H1 (cell line): ENCODE results near the gene BRIP1. TPM values are rescaled to one million over a fixed set of nuclear protein-coding genes. Genes with fewer than 3 reads are reported as not detected.

Experiments used
- BACH1 ChIP-seq: IDR thresholded peaks from 2 replicates; pipeline ENCODE4 v1.6.1; 2012; ENCODE audit warnings: low read length, improper control_type of control experiment
- CHD7 ChIP-seq: fragments of 300-600 bp; sonication (generic); IDR thresholded peaks from 2 replicates; pipeline ENCODE4 v1.7.1; 2012; ENCODE audit warnings: low read length, moderate library complexity, mild to moderate bottlenecking, inconsistent platforms; ENCODE audit not compliant: insufficient replicate concordance
- NANOG ChIP-seq: IDR thresholded peaks from 2 replicates; pipeline ENCODE4 v1.6.1; 2011; ENCODE audit warnings: low read length, low read depth, mild to moderate bottlenecking, inconsistent platforms; ENCODE audit not compliant: insufficient read depth, poor library complexity, severe bottlenecking
- NRF1 ChIP-seq: IDR thresholded peaks from 2 replicates; pipeline ENCODE4 v1.6.1; 2011; ENCODE audit warnings: mild to moderate bottlenecking, low read depth, low read length, improper control_type of control experiment
- RAD21 ChIP-seq, 2 experiments: IDR thresholded peaks in 1 of 2; conservative IDR thresholded peaks in 1 of 2; 2 replicates each; pipeline ENCODE4 v1.6.1; 2011; ENCODE audit warnings: low read depth in 2 of 2, low read length in 2 of 2, improper control_type of control experiment in 1 of 2, inconsistent platforms in 1 of 2, mild to moderate bottlenecking in 1 of 2, moderate library complexity in 1 of 2
- RNF2 ChIP-seq: fragments of 200-900, 300-1000 bp; sonication (generic); IDR thresholded peaks from 2 replicates; pipeline ENCODE4 v1.7.1; 2016; ENCODE audit warnings: borderline replicate concordance, low read depth, mild to moderate bottlenecking, antibody characterized with exemption, low read length; ENCODE audit not compliant: poor library complexity, severe bottlenecking; ENCODE audit errors: missing control alignments
- SIRT6 ChIP-seq: IDR thresholded peaks from one replicate; pipeline ENCODE4 v1.7.1; 2012; ENCODE audit warnings: low read length, inconsistent platforms
- SP4 ChIP-seq: IDR thresholded peaks from 2 replicates; pipeline ENCODE4 v1.6.1; 2012; ENCODE audit warnings: low read length, inconsistent platforms
- ZNF274 ChIP-seq: IDR thresholded peaks from 2 replicates; pipeline ENCODE4 v1.7.0; 2012; ENCODE audit warnings: low read length, borderline replicate concordance; ENCODE audit errors: extremely low read depth
- polyA plus RNA-seq, 7 experiments: library from polyadenylated mRNA; depleted of rRNA in 3 of 7; stranded (reverse) in 5 of 7; unstranded in 2 of 7; fragments of >200 nt in 5 of 7; fragments of 200-250 nt in 2 of 7; gene quantifications; 1 replicate in 5 of 7; 2 replicates in 1 of 7; 4 replicates in 1 of 7; pipeline versions ENCODE4 v1.2.1 to v1.2.3, GENCODE V29; 2011 to 2013; ENCODE audit warnings: missing spikeins in 2 of 7, mixed read lengths in 2 of 7
- total RNA-seq: library from RNA; stranded (reverse); fragmentation: NEBNext Ultra II Directional; extraction: Animal tissue kit (Norgen Biotek cat#: 25700); gene quantifications from 2 replicates; pipeline ENCODE4 v1.2.1, GENCODE V29; 2021

BRIP1 gene
- total and polyA plus RNA-seq, 2 of the 8 experiments (the other 6 are each of a cell fraction or from before 2014, with no cell fraction given), result 5.8 to 19.2 TPM

DNA sequence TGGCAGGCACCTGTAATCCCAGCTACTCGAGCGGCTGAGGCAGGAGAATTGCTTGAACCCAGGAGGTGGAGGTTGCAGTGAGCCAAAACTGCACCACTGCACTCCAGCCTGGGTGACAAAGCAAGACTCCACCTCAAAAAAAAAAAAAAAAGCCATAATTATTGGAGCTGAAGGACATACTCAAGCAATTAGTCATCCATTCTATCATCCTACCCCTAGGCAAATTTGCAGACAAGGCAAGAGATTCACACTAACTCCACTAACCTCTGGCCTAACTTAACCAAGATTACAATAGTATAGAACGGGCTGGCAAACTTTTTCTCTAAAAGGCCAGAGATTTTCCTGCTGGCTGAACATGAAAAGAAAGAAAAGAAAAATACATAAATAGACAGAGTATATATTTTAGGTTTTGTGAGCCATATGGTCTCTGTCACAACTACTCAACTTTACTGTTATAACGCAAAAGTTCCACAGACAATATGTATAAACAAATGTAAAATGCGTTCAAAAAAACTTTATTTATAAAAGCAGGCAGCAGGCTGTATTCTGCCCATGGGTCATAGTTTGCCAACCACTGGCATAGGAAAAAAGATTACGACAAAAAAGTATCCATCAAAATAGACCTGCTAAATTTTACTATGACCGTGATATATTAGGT is 29.7 kb downstream of the BRIP1 start (continued):
- TF ChIP-seq CHD7 (no peak), RNF2 (no peak), SIRT6 (no peak), BACH1 (no peak), RAD21 (IDR thresholded peaks at IDR 0.05 in 1 of 2, conservative IDR thresholded peaks at IDR 0.05 in 1 of 2; ENCODE audit: low read depth in 2 of 2, low read length in 2 of 2) (no peak), ZNF274 (no peak), SP4 (no peak), NRF1 (no peak), NANOG (no peak)
